Astrocyte of the cerebellum (primary cell): ENCODE measurements around the gene ECE2.
A peak's percentile ranks its signal among the peaks of the same experiment; 100 is the strongest.

Experiments
- DNase-seq: peaks from one replicate; pipeline ENCODE4 v3.0.0-alpha.2; 2011; ENCODE audit warnings: low read depth
- H3K4me3 ChIP-seq: 2 replicates; pipeline ENCODE4 v1.5.1; 2011; ENCODE audit warnings: mild to moderate bottlenecking, low read depth, low read length, moderate library complexity
- in situ Hi-C: cut with HindIII; loops from 2 replicates; pipeline ENCODE4 v1.10.0; 2017; ENCODE audit warnings: low sequenced_read_pairs
- TF ChIP-seq, protein P1 (sequence below): IDR thresholded peaks from 2 replicates; pipeline ENCODE4 v1.5.1; 2012; ENCODE audit warnings: low read length, low read depth, moderate library complexity, mild to moderate bottlenecking; ENCODE audit errors: missing control alignments

Gene ECE2

DNA sequence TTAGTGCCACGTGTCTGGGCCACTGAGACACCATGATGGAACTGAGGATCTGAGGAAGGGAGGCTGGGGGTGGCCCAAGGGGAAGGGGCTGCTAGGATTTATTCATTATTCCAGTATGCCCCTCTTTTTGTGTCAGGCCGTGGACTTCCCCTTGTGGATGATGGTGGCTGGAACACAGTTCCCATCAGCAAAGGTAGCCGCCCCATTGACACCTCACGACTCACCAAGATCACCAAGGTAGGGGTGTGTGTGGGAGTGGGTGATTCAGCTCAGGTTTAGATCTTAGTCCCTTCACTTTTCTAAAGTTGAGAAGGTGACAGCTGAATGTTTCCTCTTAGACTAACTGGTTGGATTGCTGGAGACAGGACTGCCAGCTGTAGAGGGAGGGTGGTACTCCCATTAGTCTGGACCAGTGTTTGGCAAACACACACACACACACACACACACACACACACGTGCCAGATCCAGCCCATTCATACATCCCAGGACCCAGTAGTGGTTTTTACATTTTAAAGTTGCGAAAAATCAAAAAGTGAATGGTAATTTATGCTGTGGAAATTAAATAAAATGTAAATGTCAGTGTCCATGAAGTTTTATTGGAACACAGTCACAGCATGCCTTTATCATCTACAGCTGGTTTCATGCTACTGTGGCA lies 50.0 kb downstream of the ECE2 start:
- no peak for DNase-seq
- TF ChIP-seq, protein P1, sequence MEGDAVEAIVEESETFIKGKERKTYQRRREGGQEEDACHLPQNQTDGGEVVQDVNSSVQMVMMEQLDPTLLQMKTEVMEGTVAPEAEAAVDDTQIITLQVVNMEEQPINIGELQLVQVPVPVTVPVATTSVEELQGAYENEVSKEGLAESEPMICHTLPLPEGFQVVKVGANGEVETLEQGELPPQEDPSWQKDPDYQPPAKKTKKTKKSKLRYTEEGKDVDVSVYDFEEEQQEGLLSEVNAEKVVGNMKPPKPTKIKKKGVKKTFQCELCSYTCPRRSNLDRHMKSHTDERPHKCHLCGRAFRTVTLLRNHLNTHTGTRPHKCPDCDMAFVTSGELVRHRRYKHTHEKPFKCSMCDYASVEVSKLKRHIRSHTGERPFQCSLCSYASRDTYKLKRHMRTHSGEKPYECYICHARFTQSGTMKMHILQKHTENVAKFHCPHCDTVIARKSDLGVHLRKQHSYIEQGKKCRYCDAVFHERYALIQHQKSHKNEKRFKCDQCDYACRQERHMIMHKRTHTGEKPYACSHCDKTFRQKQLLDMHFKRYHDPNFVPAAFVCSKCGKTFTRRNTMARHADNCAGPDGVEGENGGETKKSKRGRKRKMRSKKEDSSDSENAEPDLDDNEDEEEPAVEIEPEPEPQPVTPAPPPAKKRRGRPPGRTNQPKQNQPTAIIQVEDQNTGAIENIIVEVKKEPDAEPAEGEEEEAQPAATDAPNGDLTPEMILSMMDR: no peak
- no peak overlapping the region for H3K4me3 ChIP-seq
- in situ Hi-C loops: no loop called here

DNA sequence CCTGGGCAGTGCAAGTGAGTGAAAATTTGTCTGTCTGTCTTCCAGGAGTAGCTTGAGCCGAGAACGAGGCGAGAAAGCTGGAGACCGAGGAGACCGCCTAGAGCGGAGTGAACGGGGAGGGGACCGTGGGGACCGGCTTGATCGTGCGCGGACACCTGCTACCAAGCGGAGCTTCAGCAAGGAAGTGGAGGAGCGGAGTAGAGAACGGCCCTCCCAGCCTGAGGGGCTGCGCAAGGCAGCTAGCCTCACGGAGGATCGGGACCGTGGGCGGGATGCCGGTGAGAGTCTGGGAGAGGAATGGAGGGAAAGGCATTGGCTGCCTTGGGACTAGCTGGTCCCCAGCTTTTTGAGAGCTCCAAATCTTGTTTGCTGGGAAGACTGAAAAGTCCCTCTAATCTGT lies 51.3 kb downstream of the ECE2 start:
- H3K4me3 ChIP-seq: no peak overlapping the region
- TF ChIP-seq, protein P1: no peak
- in situ Hi-C loops: no loop called here
- DNase-seq: no peak

DNA sequence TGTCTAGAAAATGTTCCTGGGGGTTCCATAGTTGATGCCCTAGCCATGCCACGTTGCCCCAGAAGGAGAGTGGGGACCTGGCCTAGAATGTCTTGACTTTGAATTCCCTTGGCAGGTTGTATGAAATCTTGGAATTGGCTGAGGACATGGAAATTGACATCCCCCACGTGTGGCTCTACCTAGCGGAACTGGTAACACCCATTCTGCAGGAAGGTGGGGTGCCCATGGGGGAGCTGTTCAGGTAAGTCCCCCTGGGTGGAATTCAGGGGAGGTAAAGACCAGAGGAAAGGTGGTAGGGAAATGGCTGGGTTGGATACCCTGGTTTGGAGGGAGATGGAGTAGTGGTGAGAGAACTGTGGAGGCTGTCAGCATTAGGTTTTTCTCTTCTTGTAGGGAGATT lies 52.7 kb downstream of the ECE2 start:
- TF ChIP-seq, protein P1: no peak
- H3K4me3 ChIP-seq: no peak overlapping the region
- no peak for DNase-seq
- in situ Hi-C loops: no loop called here

DNA sequence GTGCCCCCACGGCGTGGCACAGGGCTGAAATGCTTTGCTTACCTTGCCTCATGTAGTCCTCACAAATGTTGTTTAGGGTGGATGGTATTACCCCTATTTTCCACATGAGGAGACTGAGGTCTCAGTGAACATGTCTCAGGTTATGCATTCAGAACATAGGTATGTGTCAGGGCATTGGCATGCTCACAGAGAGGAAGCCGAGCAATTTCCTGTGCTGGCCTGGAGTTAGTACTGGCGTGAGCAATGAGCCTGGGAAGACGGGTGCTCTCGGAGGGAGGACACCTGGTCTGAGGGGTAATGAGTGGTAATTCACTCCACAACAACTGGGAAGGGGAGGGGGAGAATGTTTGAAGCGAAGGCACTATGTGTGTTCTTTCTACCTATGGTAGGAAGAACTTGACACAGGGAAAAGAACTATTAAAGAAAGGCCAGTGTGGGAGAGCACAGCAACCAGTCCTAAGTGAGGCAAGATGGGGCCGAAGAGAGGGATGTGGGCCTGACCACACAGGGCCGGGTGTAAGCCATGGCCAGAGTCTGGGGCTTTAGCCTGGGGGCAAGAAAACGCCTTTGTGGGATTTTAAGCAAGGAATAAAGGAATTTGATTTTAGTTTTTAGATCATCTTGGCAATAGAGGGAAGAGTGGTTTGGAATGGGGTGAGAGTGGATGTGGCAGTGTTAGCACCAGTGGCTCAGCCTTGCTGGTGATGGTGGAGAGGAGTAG lies 56.7 kb downstream of the ECE2 start:
- in situ Hi-C loops: no loop called here
- peak; percentile 79 for DNase-seq
- TF ChIP-seq, protein P1: no peak
- H3K4me3 ChIP-seq: no peak overlapping the region

DNA sequence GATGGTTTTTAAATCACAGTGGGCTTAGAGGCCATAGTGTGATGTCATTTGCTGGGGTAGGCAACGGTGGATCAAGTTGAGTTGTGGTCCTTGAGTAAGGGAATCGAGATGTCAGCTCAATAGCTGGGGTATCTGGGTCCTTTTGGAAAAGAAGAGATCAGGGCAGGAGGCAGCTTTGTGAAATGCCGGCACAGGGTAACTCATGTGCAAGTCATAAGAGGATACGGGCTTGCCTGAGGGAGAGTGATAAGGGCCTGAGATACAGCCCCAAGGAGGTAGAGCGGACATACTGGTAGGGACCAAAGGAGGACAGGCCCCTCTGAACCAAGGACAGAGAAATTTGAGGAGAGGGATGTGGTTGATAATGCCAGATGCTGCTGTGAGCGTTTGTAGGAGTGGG lies 57.4 kb downstream of the ECE2 start:
- TF ChIP-seq, protein P1: no peak
- no peak for DNase-seq
- H3K4me3 ChIP-seq: no peak overlapping the region
- in situ Hi-C loops: no loop called here

DNA sequence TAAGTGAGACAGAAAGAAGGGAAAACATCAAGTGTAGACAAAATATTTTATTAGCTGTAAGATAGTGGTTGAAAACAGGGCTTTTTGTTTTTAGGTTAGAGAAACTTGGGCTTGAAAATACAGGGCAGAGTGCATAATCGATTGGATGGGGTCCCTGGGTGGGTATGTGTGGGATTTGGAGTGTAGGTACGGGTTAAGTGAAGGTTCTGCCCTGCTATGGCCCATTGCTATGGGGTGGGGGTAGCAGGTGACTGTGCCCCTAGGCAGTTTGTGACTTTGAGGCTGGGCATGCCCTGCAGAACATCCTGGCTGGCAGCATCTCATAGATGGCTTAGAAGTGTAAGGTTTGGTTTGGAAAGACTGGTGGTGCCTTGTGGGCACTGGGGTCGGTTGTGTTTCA lies 57.9 kb downstream of the ECE2 start:
- TF ChIP-seq, protein P1: no peak
- no peak for DNase-seq
- no peak overlapping the region for H3K4me3 ChIP-seq
- in situ Hi-C loops: no loop called here
